ENCODE measurements around the gene SLC46A3. TPM values are rescaled to one million over a fixed set of nuclear protein-coding genes. Genes with fewer than 3 reads are reported as not detected.

Gene SLC46A3
- total RNA-seq, 1 donor from 2014 or later = 3.5 TPM

GRCh38 chr13:28714651-28715050, 4.1 kb downstream of the SLC46A3 start:
- no peak overlapping the region for H3K4me3 Mint-ChIP-seq (ENCODE audit: low read depth)
- H3K27me3 Mint-ChIP-seq = peaks cover 25% of the 10 kb centered on the region
- H3K4me1 Mint-ChIP-seq (ENCODE audit: low read depth) = peaks cover 28% of the 10 kb centered on the region
- H3K9me3 Mint-ChIP-seq (ENCODE audit: low read depth) = no peaks in the 10 kb centered on the region
- no peak overlapping the region for H3K27ac Mint-ChIP-seq
- peaks cover 1% of the 10 kb centered on the region for H3K36me3 Mint-ChIP-seq (ENCODE audit: insufficient read depth)
- DNase-seq (ENCODE audit: low spot score, unreplicated experiment) = no peak
- TF ChIP-seq CTCF (IDR thresholded peaks at IDR 0.05; ENCODE audit: unreplicated experiment) = no peak

- H3K4me1 Mint-ChIP-seq (ENCODE audit: low read depth) = peaks cover 5% of the 10 kb centered on the region
- H3K9me3 Mint-ChIP-seq (ENCODE audit: low read depth) = no peaks in the 10 kb centered on the region
- peak overlapping the region; percentile 14 for H3K27ac Mint-ChIP-seq
- H3K36me3 Mint-ChIP-seq (ENCODE audit: insufficient read depth) = peaks cover 1% of the 10 kb centered on the region
- no peak for DNase-seq (ENCODE audit: low spot score, unreplicated experiment)
- H3K4me3 Mint-ChIP-seq (ENCODE audit: low read depth) = no peak overlapping the region
- H3K27me3 Mint-ChIP-seq = peaks cover 8% of the 10 kb centered on the region
- no peak for TF ChIP-seq CTCF (IDR thresholded peaks at IDR 0.05; ENCODE audit: unreplicated experiment)
These were observed 8.6 kb downstream of the SLC46A3 start for GRCh38 chr13:28710161-28710560.

DNA sequence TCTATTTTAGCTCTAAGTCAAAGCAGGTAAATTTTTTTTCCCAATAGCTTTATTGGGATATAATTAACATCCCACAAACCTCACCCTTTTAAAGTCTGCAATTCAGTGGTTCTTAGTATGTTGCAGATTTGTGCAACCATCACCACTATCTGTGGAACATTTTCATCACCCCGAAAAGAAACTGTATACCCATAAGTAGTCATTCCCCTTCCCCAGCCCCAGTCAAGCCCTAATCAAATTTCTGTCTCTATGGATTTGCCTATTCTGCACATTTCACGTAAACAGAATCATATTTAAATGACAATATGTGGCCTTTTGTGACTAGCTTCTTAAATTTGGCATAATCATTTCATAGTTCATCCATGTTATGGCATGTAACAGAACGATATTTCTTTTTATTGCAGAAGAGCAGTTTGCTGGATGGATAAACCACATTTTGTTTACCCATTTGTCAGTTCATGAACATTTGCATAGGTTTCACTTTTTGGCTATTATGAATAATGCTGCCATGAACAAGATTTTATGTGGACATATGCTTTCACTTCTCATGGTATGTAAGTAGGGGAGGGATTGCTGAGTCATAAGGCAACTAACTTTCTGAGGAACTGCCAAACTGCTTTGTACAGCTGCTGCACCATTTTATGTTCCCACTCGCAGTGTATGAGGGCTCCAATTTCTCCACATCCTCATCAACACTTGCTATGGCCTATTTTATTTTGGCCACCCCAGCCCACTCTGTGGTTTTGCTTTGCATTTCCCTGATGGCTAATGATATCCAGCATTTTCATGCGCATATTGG, 10.9 kb downstream of the SLC46A3 start:
- TF ChIP-seq CTCF (IDR thresholded peaks at IDR 0.05; ENCODE audit: unreplicated experiment) = no peak
- Mint-ChIP-seq H3K4me1 (ENCODE audit: low read depth) (peaks cover 4% of the 10 kb centered on the region), H3K36me3 (ENCODE audit: insufficient read depth) (no peaks in the 10 kb centered on the region), H3K27ac (no peak overlapping the region), H3K4me3 (ENCODE audit: low read depth) (no peak overlapping the region), H3K27me3 (peaks cover under 1% of the 10 kb centered on the region), H3K9me3 (ENCODE audit: low read depth) (no peaks in the 10 kb centered on the region)
- no peak for DNase-seq (ENCODE audit: low spot score, unreplicated experiment)

- no peaks in the 10 kb centered on the region for H3K9me3 Mint-ChIP-seq (ENCODE audit: low read depth)
These were observed 13.2 kb downstream of the SLC46A3 start for GRCh38 chr13:28705461-28706083.

More at GRCh38 chr13:28705461-28706083, 13.2 kb downstream of the SLC46A3 start:
- no peak overlapping the region for H3K4me3 Mint-ChIP-seq (ENCODE audit: low read depth)
- no peak overlapping the region for H3K27ac Mint-ChIP-seq
- H3K27me3 Mint-ChIP-seq = no peaks in the 10 kb centered on the region
- no peaks in the 10 kb centered on the region for H3K36me3 Mint-ChIP-seq (ENCODE audit: insufficient read depth)
- no peak for TF ChIP-seq CTCF (IDR thresholded peaks at IDR 0.05; ENCODE audit: unreplicated experiment)
- DNase-seq (ENCODE audit: low spot score, unreplicated experiment) = no peak
- peaks cover 4% of the 10 kb centered on the region for H3K4me1 Mint-ChIP-seq (ENCODE audit: low read depth)

Measured in progenitor cell of endocrine pancreas (in vitro differentiated cells).